Measurements from ENCODE around the gene MAGEA9B. TPM values are rescaled to one million over a fixed set of nuclear protein-coding genes. Genes with fewer than 3 reads are reported as not detected.
A peak's percentile ranks its signal among the peaks of the same experiment; 100 is the strongest.

The MAGEA9B gene
- total RNA-seq, 1 experiment from 2014 or later = not detected

DNA sequence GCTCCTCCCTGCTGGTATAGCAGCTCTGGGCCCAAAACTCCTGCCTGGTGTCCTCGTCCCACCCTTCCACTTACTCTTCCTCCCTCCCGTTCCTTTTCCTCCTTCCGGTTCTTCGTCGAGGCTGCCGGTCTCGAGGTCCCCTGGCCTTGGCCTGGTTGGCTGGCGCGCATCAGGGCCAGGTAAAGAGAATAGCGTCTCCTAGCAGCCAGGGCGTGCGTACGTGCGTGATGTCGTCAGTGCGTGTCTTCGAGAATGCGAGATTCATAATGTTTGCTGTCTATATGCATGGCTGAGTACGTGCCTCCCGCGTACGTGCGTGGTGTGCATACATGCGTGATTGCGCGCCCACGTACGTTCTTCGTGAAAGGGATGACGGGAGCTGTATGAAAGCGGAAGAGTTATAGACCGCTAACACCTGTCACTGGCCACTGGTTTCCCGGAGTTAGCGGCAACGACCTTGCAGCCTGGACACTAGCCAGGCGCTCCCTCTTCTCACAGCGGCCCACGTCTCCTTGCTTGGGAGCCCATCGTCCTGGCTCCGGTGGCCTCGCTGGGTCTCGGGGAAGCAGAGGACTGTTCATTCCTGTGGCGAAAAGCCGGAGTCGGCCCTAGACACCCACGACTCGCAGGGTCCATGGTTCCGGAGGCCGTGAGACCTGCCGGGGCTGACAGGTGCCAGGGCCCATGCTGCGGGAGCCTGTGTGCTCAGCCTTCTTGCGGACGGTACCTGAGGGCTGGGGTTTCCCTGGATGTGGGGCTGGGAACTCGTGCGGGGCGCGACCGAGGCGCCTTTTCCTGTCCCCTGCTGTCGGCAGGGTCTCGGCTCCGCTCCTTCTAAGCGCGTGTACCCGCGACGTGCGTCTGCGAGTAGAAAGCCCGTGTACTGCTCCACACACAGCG, 46.4 kb downstream of the MAGEA9B start, which contains the start of gene EOLA1:
EOLA1 (plus strand) TSS at position 392 of the 900 bp plus-strand sequence. CDS start 4,619 bp downstream, outside the sequence.
- Histone ChIP-seq H3K4me1 (ENCODE audit: insufficient read depth, low read length) (peaks cover 8% of the 10 kb centered on the region; the same call in 1 of the 2 replicates), H3K79me2 (ENCODE audit: low read length) (peaks cover 9% of the 10 kb centered on the region), H2AFZ (ENCODE audit: low read length) (peak within 1 kb of the TSS; percentile 88), H3K9ac (ENCODE audit: low read length) (peak within 1 kb of the TSS; percentile 89), H3K27ac (ENCODE audit: low read length) (peak within 1 kb of the TSS; percentile 91), H3F3A (ENCODE audit: low read length, unreplicated experiment) (no peaks in the 10 kb centered on the region), H3K9me2 (replicated peaks; ENCODE audit: low read length) (no peaks in the 10 kb centered on the region), H3K9me3 (ENCODE audit: low read length) (no peaks in the 10 kb centered on the region), H3K27me3 (ENCODE audit: low read length) (no peaks in the 10 kb centered on the region), H3K36me3 (ENCODE audit: low read depth, low read length) (no peaks in the 10 kb centered on the region), H4K20me1 (ENCODE audit: low read length) (no peaks in the 10 kb centered on the region), H3K4me2 (ENCODE audit: low read length) (peak within 1 kb of the TSS; percentile 97), H3K4me3 (ENCODE audit: low read length) (peak within 1 kb of the TSS; percentile 90)
- intact Hi-C loops (cut with micrococcal nuclease) = loop anchor here (2.0 kb wide), 1 partner anchor 46 kb away; no protein-coding TSS in a partner anchor
- POLR2A ChIA-PET (ENCODE audit: unreplicated experiment) = interaction anchor here (0.6 to 2.5 kb wide), 2 partner anchors 398 to 1493 kb away, joined by 5 to 32 read pairs; partner anchors contain the start of gene EOLA2
- TF ChIP-seq, protein P1, sequence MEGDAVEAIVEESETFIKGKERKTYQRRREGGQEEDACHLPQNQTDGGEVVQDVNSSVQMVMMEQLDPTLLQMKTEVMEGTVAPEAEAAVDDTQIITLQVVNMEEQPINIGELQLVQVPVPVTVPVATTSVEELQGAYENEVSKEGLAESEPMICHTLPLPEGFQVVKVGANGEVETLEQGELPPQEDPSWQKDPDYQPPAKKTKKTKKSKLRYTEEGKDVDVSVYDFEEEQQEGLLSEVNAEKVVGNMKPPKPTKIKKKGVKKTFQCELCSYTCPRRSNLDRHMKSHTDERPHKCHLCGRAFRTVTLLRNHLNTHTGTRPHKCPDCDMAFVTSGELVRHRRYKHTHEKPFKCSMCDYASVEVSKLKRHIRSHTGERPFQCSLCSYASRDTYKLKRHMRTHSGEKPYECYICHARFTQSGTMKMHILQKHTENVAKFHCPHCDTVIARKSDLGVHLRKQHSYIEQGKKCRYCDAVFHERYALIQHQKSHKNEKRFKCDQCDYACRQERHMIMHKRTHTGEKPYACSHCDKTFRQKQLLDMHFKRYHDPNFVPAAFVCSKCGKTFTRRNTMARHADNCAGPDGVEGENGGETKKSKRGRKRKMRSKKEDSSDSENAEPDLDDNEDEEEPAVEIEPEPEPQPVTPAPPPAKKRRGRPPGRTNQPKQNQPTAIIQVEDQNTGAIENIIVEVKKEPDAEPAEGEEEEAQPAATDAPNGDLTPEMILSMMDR (conservative IDR thresholded peaks at IDR 0.05; ENCODE audit: low read depth, low read length) = no peak
- TF ChIP-seq EZH2 (IDR thresholded peaks at IDR 0.05; ENCODE audit: low read length, unreplicated experiment) = no peak
- TF ChIP-seq EZH2phosphoT487 (IDR thresholded peaks at IDR 0.05; ENCODE audit: borderline replicate concordance, low read length) = no peak
- DNase-seq (peak; percentile 96), ATAC-seq (peak; percentile 79)
- TSS peak; percentile 52 for BruUV-seq (replicated peaks)
- CTCF ChIA-PET = interaction anchor here (0.6 to 1.0 kb wide), 2 partner anchors 28 to 78 kb away, joined by 3 to 4 read pairs; no protein-coding TSS in a partner anchor

DNA sequence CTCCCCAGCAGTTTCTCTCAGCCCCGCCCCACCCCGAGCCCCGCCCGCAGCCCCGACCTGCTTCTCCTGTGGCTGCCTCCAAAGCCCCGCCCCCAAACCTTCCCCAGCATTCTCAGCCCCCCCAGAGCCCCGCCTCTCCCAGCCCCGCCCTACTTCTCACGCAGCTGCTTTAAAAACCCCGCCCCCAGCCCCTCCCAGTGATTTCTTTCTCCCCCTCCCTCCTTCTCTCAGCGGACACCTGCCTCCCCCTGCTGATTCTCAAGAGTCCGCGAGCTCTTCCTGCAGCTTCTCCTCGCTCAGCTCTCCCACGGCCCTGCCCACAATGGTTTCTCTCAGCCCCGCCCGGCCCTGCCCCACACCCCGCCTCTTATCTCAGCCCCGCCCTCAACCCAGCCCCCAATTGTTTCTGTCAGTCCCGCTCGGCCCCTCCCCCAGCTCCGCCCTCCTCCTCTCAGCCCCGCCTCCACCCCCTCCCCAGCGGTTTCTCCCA, 47.1 kb downstream of the MAGEA9B start:
- Histone ChIP-seq H3K27me3 (ENCODE audit: low read length) (no peaks in the 10 kb centered on the region), H3K79me2 (ENCODE audit: low read length) (peaks cover 9% of the 10 kb centered on the region), H3K9me3 (ENCODE audit: low read length) (no peaks in the 10 kb centered on the region), H4K20me1 (ENCODE audit: low read length) (no peaks in the 10 kb centered on the region), H3K9me2 (replicated peaks; ENCODE audit: low read length) (no peaks in the 10 kb centered on the region), H2AFZ (ENCODE audit: low read length) (peak overlapping the region; percentile 88), H3K4me1 (ENCODE audit: insufficient read depth, low read length) (peaks cover 8% of the 10 kb centered on the region; the same call in 1 of the 2 replicates), H3K36me3 (ENCODE audit: low read depth, low read length) (no peaks in the 10 kb centered on the region), H3F3A (ENCODE audit: low read length, unreplicated experiment) (no peaks in the 10 kb centered on the region), H3K27ac (ENCODE audit: low read length) (peak overlapping the region; percentile 91), H3K4me3 (ENCODE audit: low read length) (peak overlapping the region; percentile 90), H3K4me2 (ENCODE audit: low read length) (peak overlapping the region; percentile 97), H3K9ac (ENCODE audit: low read length) (peak overlapping the region; percentile 89)
- peak; percentile 77 for DNase-seq
- intact Hi-C loops (cut with micrococcal nuclease) = loop anchor here (2.0 kb wide), 1 partner anchor 45 kb away; no protein-coding TSS in a partner anchor
- BruUV-seq (replicated peaks) = no TSS peak
- peak; percentile 27 for ATAC-seq
- ChIA-PET CTCF (interaction anchor here (0.6 to 1.0 kb wide), 3 partner anchors 12 to 79 kb away, joined by 3 to 4 read pairs (median 3); no protein-coding TSS in a partner anchor), POLR2A (ENCODE audit: unreplicated experiment) (interaction anchor here (2.5 kb wide), 1 partner anchor 399 kb away, joined by 32 read pairs; the partner anchor contains the start of gene EOLA2)
- TF ChIP-seq EZH2phosphoT487 (IDR thresholded peaks at IDR 0.05; ENCODE audit: borderline replicate concordance, low read length) (no peak), EZH2 (IDR thresholded peaks at IDR 0.05; ENCODE audit: low read length, unreplicated experiment) (no peak)
- TF ChIP-seq, protein P1 (conservative IDR thresholded peaks at IDR 0.05; ENCODE audit: low read depth, low read length) = no peak

Data from PC-3 (cell line).